ENCODE results near the gene MLLT3.

DNA sequence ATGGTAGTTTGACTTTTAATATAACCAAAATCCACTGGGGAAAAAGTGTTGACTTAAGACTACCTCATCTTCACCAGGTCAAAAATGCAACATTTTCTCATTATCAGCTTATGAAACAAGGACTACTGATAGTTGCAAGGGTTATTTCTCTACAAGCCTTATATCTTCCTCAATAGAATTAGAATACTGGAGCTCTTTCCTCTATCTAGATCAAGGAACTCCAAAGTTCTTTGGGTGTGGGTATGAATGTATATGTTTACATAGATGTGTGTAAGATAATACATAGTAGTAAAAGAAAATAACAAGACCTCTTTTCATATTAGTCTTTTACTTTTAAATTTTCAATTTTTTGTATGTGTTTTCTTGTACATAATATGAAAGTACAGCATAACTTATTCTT lies 244.5 kb downstream of the MLLT3 start:
- TF ChIP-seq, protein P1, sequence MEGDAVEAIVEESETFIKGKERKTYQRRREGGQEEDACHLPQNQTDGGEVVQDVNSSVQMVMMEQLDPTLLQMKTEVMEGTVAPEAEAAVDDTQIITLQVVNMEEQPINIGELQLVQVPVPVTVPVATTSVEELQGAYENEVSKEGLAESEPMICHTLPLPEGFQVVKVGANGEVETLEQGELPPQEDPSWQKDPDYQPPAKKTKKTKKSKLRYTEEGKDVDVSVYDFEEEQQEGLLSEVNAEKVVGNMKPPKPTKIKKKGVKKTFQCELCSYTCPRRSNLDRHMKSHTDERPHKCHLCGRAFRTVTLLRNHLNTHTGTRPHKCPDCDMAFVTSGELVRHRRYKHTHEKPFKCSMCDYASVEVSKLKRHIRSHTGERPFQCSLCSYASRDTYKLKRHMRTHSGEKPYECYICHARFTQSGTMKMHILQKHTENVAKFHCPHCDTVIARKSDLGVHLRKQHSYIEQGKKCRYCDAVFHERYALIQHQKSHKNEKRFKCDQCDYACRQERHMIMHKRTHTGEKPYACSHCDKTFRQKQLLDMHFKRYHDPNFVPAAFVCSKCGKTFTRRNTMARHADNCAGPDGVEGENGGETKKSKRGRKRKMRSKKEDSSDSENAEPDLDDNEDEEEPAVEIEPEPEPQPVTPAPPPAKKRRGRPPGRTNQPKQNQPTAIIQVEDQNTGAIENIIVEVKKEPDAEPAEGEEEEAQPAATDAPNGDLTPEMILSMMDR (IDR thresholded peaks at IDR 0.05): no peak
- no peak for TF ChIP-seq POLR2A (IDR thresholded peaks at IDR 0.05)

All from Peyer's patch (tissue), 4 donors.